Activated CD8-positive, alpha-beta memory T cell treated with anti-CD3 and anti-CD28 coated beads, Interleukin-2, amount 10 ng/mL, durations not matched to agents 7 days and 5 days (primary cell): ENCODE data around the gene DOC2A. TPM values are rescaled to one million over a fixed set of nuclear protein-coding genes. Genes with fewer than 3 reads are reported as not detected.
"Not testable (repeated sequence)": the region's sequence is repeated elsewhere in the genome, so short reads cannot be mapped to it uniquely, and the experiment has no call there.

Experiments used
- ATAC-seq: fragments of 150-1000 bp; cut with Tn5 transposase; one replicate; pipeline ENCODE4 v1.10.0; 2021; ENCODE audit warnings: moderate library complexity
- CTCF ChIA-PET: fragments of 350-600 bp; sonication (Branson Sonifier 250); formaldehyde crosslinking; loops from one replicate; lab custom pipeline; 2021; ENCODE audit warnings: antibody characterized with exemption; lab: Charles Lee
- DNase-seq: peaks from one replicate; pipeline ENCODE4 v3.0.0-alpha.2; 2020
- H3K27ac Mint-ChIP-seq: one replicate; pipeline ENCODE4 v1.8.0; 2021; ENCODE audit warnings: mild to moderate bottlenecking, mixed read lengths
- H3K27me3 Mint-ChIP-seq: one replicate; pipeline ENCODE4 v1.8.0; 2021; ENCODE audit warnings: mixed read lengths
- H3K36me3 Mint-ChIP-seq: one replicate; pipeline ENCODE4 v1.8.0; 2021; ENCODE audit warnings: mild to moderate bottlenecking, mixed read lengths
- H3K4me1 Mint-ChIP-seq: one replicate; pipeline ENCODE4 v1.8.0; 2021; ENCODE audit warnings: mixed read lengths
- H3K4me3 Mint-ChIP-seq: one replicate; pipeline ENCODE4 v1.8.0; 2021; ENCODE audit warnings: mild to moderate bottlenecking, moderate library complexity, mixed read lengths
- H3K9me3 Mint-ChIP-seq: one replicate; pipeline ENCODE4 v1.8.0; 2022; ENCODE audit warnings: low read depth, mixed read lengths
- total RNA-seq, 2 experiments: library from RNA; stranded (reverse); gene quantifications; one replicate each; pipeline ENCODE4 v1.2.3, GENCODE V29; 2021

Gene DOC2A
- total RNA-seq, 2 experiments from 2014 or later = 0.49 TPM; not detected in 1

GRCh38 chr16:29961479-29962343 is 49.1 kb downstream of the DOC2A start, which contains the start of gene TMEM219:
TMEM219 (plus strand) TSS chr16:29962079; CDS start chr16:29963144, 1,065 bp downstream.
- H3K4me3 Mint-ChIP-seq = peak within 1 kb of the TSS; percentile 88
- ATAC-seq (peak; percentile 95), DNase-seq (peak; percentile 94)
- H3K9me3 Mint-ChIP-seq = no peaks in the 10 kb centered on the region
- no peaks in the 10 kb centered on the region for H3K27me3 Mint-ChIP-seq
- CTCF ChIA-PET = interaction anchor here (0.8 to 3.2 kb wide), 14 partner anchors 8 to 270 kb away, joined by 3 to 31 read pairs (median 4); partner anchors contain the start of genes HIRIP3, INO80E, KCTD13 and PAGR1
- peaks cover 12% of the 10 kb centered on the region for H3K36me3 Mint-ChIP-seq
- peaks cover 26% of the 10 kb centered on the region for H3K4me1 Mint-ChIP-seq
- peak within 1 kb of the TSS; percentile 86 for H3K27ac Mint-ChIP-seq

- DNase-seq (no peak), ATAC-seq (no peak)
- Mint-ChIP-seq H3K36me3 (peaks cover 11% of the 10 kb centered on the region), H3K27ac (peak overlapping the region; percentile 85), H3K4me3 (peak overlapping the region; percentile 88), H3K27me3 (no peaks in the 10 kb centered on the region), H3K9me3 (no peaks in the 10 kb centered on the region), H3K4me1 (peaks cover 26% of the 10 kb centered on the region)
- CTCF ChIA-PET = interaction anchor here (0.9 to 3.2 kb wide), 12 partner anchors 9 to 270 kb away, joined by 3 to 31 read pairs (median 4); partner anchors contain the start of genes HIRIP3, INO80E, KCTD13 and PAGR1
Observed at GRCh38 chr16:29961127-29961478, 49.7 kb downstream of the DOC2A start.

GRCh38 chr16:29959821-29960220 is 51.0 kb downstream of the DOC2A start:
- CTCF ChIA-PET = interaction anchor here (1.3 to 3.2 kb wide), 3 partner anchors 33 to 51 kb away, joined by 3 to 17 read pairs (median 7); partner anchors contain the start of genes HIRIP3, INO80E and KCTD13
- not testable (repeated sequence) for DNase-seq, H3K4me3 Mint-ChIP-seq, ATAC-seq, H3K27me3 Mint-ChIP-seq, H3K9me3 Mint-ChIP-seq, H3K27ac Mint-ChIP-seq, H3K36me3 Mint-ChIP-seq
- H3K4me1 Mint-ChIP-seq = peaks cover 22% of the 10 kb centered on the region

- H3K9me3 Mint-ChIP-seq = no peaks in the 10 kb centered on the region
- H3K4me1 Mint-ChIP-seq = peaks cover 20% of the 10 kb centered on the region
- CTCF ChIA-PET = interaction anchor here (1.3 kb wide), 1 partner anchor 50 kb away, joined by 3 read pairs; no protein-coding TSS in a partner anchor
- no peak overlapping the region for H3K27ac Mint-ChIP-seq
- H3K27me3 Mint-ChIP-seq = peaks cover 3% of the 10 kb centered on the region
- H3K4me3 Mint-ChIP-seq = no peak overlapping the region
- H3K36me3 Mint-ChIP-seq = peaks cover 3% of the 10 kb centered on the region
- DNase-seq = no peak
- ATAC-seq = no peak
Observed at GRCh38 chr16:29959293-29959692, 51.5 kb downstream of the DOC2A start.

GRCh38 chr16:29958756-29959155 is 52.1 kb downstream of the DOC2A start:
- DNase-seq (no peak), ATAC-seq (no peak)
- peaks cover 5% of the 10 kb centered on the region for H3K27me3 Mint-ChIP-seq
- peaks cover 3% of the 10 kb centered on the region for H3K36me3 Mint-ChIP-seq
- no peak overlapping the region for H3K27ac Mint-ChIP-seq
- no peaks in the 10 kb centered on the region for H3K9me3 Mint-ChIP-seq
- CTCF ChIA-PET = interaction anchor here (1.3 kb wide), 1 partner anchor 50 kb away, joined by 3 read pairs; no protein-coding TSS in a partner anchor
- H3K4me3 Mint-ChIP-seq = no peak overlapping the region
- H3K4me1 Mint-ChIP-seq = peaks cover 20% of the 10 kb centered on the region

Other genes with a start within 250 kb of the DOC2A start
- not detected for gene ZG16, start 232.8 kb downstream of the DOC2A start, total RNA-seq
- gene KIF22, start 220.3 kb downstream of the DOC2A start, total RNA-seq = 100 to 1,000 TPM; 205 to 266 TPM
- 100 to 1,000 TPM; 411 to 434 TPM for gene MAZ, start 204.5 kb downstream of the DOC2A start, total RNA-seq
- 1 to 10 TPM in 1 of 2 experiments, under 1 TPM in 1; 0.85 to 1.1 TPM for gene PRRT2, start 198.8 kb downstream of the DOC2A start, total RNA-seq
- 10 to 100 TPM; 34.3 to 35.2 TPM for gene PAGR1, start 194.9 kb downstream of the DOC2A start, total RNA-seq
- gene MVP, start 190.6 kb downstream of the DOC2A start, total RNA-seq = 100 to 1,000 TPM; 110 to 123 TPM
- gene CDIPT, start 147.8 kb downstream of the DOC2A start, total RNA-seq = 10 to 100 TPM; 52.0 to 62.0 TPM
- under 1 TPM in 1 of 2 experiments, not detected in 1; 0.09 TPM for gene SEZ6L2, start 111.5 kb downstream of the DOC2A start, total RNA-seq
- gene ASPHD1, start 110.5 kb downstream of the DOC2A start, total RNA-seq = under 1 TPM in 1 of 2 experiments, not detected in 1; 0.33 TPM
- 10 to 100 TPM; 44.6 to 48.4 TPM for gene KCTD13, start 84.8 kb downstream of the DOC2A start, total RNA-seq
- gene TMEM219, start 48.9 kb downstream of the DOC2A start, total RNA-seq = 10 to 100 TPM; 56.9 to 67.6 TPM
- 10 to 100 TPM; 51.1 to 55.3 TPM for gene TAOK2, start 37.2 kb downstream of the DOC2A start, total RNA-seq
- 10 to 100 TPM; 49.3 to 56.5 TPM for gene HIRIP3, start 15.4 kb downstream of the DOC2A start, total RNA-seq
- 100 to 1,000 TPM; 102 to 116 TPM for gene INO80E, start 14.8 kb downstream of the DOC2A start, total RNA-seq
- gene C16orf92, start 12.2 kb upstream of the DOC2A start, total RNA-seq = not detected
- gene TLCD3B, start 20.2 kb upstream of the DOC2A start, total RNA-seq = 1 to 10 TPM; 1.6 to 6.5 TPM
- 1,000 to 10,000 TPM; 1,292 to 1,318 TPM for gene ALDOA, start 54.7 kb upstream of the DOC2A start, total RNA-seq
- 100 to 1,000 TPM; 149 to 161 TPM for gene PPP4C, start 65.0 kb upstream of the DOC2A start, total RNA-seq
- 1 to 10 TPM; 2.0 to 2.9 TPM for gene TBX6, start 80.9 kb upstream of the DOC2A start, total RNA-seq
- 10 to 100 TPM; 47.2 to 47.8 TPM for gene YPEL3, start 85.2 kb upstream of the DOC2A start, total RNA-seq
- 10 to 100 TPM in 1 of 2 experiments, 1 to 10 TPM in 1; 8.1 to 19.5 TPM for gene GDPD3, start 102.5 kb upstream of the DOC2A start, total RNA-seq
- gene MAPK3, start 112.2 kb upstream of the DOC2A start, total RNA-seq = 10 to 100 TPM; 67.1 to 95.1 TPM
- gene CORO1A, start 172.6 kb upstream of the DOC2A start, total RNA-seq = 1,000 to 10,000 TPM; 1,639 to 1,875 TPM
- 100 to 1,000 TPM; 210 to 238 TPM for gene BOLA2B, start 182.6 kb upstream of the DOC2A start, total RNA-seq
- 100 to 1,000 TPM; 109 to 121 TPM for gene SLX1A, start 182.8 kb upstream of the DOC2A start, total RNA-seq
- gene SULT1A3, start 188.2 kb upstream of the DOC2A start, total RNA-seq = 10 to 100 TPM; 23.4 to 29.6 TPM
- 10 to 100 TPM; 12.8 to 23.8 TPM for gene NPIPB13, start 237.5 kb upstream of the DOC2A start, total RNA-seq